ENCODE data around the gene DCP1A.
A peak's percentile ranks its signal among the peaks of the same experiment; 100 is the strongest.
"Not testable (repeated sequence)": the region's sequence is repeated elsewhere in the genome, so short reads cannot be mapped to it uniquely, and the experiment has no call there.

Gene DCP1A

DNA sequence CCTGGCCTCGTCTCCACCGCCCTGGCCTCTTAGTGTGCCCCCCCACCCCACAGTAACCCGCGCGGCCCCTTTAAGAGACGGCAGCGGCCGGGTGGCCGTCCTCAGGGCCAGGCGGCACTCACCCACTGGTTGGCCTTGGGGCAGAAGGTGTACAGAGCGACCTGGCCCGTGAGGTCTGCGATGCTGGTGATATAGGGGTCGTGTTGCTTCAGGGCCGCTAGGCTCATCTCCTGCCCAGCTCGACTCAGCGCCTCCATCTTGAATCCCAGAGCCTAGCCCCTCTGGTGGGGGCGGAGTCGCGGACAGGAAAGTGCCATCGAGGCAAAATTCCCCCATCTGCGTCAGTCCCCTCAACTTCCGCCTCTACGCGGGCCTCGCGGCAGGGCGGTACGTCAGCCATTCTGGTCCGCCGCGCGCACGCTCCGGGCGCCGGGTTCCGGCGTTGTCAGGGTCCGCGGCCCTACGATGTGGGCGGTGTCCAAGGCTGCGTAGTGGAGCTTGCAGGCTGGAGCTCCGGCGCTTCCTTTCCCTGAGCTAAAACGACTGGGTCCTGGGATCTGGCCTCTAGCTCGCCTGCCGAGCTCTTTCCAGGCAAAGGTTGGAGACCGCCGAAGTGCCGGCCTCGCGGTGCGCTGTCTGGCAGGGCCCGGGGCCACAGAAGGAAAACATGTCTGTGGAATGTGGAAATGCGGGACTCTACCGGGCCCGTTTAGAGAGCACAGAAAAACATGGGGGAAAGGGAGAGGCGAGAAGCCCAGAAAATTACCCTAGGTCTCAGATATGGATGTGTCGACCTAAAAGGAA is at the start of gene DCP1A:
Gene DCP1A (minus strand): TSS at position 283 of the 804 bp plus-strand sequence. CDS start 26 bp downstream, at position 257.
- peak; percentile 96 for DNase-seq (ENCODE audit: low read depth)

DNA sequence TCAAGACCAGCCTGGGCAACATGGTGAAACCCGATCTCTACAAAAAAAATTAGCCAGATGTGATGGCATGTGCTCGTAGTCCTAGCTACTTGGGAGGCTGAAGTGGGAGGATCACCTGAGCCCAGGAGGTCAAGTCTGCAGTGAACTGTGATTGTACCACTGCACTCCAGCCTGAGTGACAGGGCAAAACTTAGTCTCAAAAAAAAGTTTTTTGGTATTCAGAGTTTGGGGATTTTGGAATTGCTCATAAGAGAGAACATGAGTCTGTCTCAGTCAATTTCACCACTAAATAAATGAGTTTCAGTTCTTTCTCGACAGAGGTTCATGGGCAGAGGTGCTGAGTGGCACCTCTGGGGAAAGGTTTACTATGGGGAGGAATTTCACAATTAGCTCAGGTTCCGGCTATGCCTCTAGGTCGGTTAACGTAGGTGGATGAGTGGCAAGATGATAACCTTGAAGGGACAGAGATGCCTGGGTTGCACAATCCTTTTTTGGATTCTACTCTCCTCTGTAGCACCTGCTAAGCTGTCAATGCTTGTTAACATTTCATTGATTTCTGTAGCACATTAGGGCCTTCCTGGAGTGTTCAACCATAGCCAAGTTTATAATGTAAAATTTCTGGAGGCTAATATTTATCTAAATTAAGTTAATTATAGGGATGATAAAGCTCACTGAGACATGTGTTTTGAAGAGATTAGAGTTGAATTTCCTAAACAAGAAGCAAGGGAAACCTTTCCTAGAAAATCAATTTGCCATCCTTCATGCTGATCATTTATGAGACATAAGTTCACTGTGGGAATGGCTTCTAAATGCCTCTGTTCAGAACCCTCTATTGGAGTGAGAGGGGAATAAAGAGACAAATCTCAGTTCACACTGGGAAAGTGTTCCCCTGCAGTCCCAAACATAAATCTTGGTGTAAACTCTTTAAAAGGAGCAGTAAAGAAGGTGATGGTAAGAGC is 37.4 kb upstream of the DCP1A start:
- no peak for DNase-seq (ENCODE audit: low read depth)

GRCh38 chr3:53382106-53382505 is 34.8 kb upstream of the DCP1A start:
- no peak for DNase-seq (ENCODE audit: low read depth)

- no peak for DNase-seq (ENCODE audit: low read depth)
Observed at GRCh38 chr3:53380306-53380705, 33.0 kb upstream of the DCP1A start.

DNA sequence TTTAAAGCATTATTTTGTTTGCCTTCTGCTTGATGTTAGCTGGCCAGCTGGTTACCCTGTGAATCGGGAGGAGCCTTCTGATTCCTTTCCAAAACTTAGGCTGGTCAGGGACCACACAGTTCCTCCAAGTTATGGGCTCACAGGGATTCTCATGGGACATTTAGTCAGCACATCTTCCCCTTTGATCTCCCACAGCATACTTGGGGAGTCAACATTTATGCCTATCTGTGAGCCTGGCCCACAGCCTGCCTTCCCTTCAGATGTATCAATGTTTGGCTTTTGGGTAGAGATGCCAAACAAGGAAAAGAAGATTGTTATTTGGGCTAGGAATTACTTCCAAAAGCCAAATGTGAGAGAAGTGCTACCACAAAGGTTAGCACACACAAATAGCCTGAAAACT is 32.6 kb upstream of the DCP1A start:
- no peak for DNase-seq (ENCODE audit: low read depth)

GRCh38 chr3:53377794-53378193 is 30.5 kb upstream of the DCP1A start:
- no peak for DNase-seq (ENCODE audit: low read depth)

GRCh38 chr3:53376679-53377078 is 29.3 kb upstream of the DCP1A start:
- DNase-seq (ENCODE audit: low read depth) = no peak

- peak; percentile 31 for DNase-seq (ENCODE audit: low read depth)
Observed at GRCh38 chr3:53375019-53375418, 27.7 kb upstream of the DCP1A start.

DNA sequence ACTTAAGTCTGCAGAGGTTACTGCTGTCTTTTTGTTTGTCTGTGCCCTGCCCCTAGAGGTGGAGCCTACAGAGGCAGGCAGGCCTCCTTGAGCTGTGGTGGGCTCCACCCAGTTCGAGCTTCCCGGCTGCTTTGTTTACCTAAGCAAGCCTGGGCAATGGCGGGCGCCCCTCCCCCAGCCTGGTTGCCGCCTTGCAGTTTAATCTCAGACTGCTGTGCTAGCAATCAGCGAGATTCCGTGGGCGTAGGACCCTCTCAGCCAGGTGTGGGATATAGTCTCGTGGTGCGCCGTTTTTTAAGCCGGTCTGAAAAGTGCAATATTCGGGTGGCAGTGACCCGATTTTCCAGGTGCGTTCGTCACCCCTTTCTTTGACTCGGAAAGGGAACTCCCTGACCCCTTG is 23.4 kb upstream of the DCP1A start:
- not testable (repeated sequence) for DNase-seq (ENCODE audit: low read depth)

DNA sequence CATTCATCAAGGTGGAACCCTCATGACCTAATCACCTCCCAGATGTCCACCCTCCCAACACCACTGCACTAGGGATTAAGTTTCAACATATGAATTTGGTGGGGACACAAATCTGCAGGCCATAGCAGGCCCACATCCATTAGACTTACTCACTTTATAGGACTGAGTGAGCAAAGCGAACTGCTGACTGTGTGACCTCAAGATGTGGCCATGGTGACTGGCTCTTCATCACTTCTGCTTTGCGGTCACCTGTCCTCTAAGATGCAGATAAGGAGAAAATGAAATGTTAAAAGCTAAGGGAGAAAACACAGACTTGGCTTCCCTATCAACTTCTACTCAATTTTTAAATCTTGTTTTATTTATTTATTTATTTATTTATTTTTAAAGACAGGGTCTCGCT is 14.5 kb upstream of the DCP1A start:
- no peak for DNase-seq (ENCODE audit: low read depth)

- no peak for DNase-seq (ENCODE audit: low read depth)
Observed at GRCh38 chr3:53357458-53357857, 10.1 kb upstream of the DCP1A start.

- no peak for DNase-seq (ENCODE audit: low read depth)
Observed at GRCh38 chr3:53354945-53355498, 7.7 kb upstream of the DCP1A start.

DNA sequence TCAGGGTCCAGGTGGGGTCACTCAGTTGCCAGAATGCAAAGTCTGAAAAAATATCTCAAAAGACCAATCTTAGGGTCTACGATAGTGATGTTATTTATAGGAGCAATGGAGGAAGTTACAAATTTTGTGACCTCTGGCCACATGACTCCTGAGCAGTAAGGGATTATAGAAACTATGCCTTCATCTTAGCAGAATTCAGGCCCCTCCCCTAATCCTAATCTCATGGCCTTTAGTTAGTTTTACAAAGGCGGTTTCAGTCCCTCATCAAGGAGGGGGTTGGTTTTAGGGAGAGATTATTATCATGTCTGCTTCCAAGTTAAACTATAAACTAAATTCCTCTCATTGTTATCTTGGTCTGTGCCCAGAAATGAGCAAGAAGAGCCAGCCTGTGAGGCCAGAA is 5.9 kb upstream of the DCP1A start:
- no peak for DNase-seq (ENCODE audit: low read depth)

GRCh38 chr3:53350652-53351051 is 3.3 kb upstream of the DCP1A start:
- DNase-seq (ENCODE audit: low read depth) = no peak

DNA sequence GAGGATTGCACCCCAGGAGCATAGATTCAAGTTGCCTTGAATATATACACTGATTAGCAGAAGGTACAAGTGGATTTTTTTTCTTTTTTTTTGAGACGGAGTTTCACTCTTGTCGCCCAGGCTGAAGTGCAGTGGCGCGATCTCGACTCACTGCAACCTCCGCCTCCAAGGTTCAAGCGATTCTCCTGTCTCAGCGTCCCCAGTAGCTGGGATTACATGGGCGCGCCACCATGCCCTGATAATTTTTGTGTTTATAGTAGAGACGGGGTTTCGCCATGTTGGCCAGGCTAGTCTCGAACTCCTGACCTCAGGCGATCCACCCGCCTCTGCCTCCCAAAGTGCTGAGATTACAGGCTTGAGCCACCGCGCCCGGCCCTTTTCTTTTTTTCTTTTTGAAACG is 775 bp upstream of the DCP1A start:
- not testable (repeated sequence) for DNase-seq (ENCODE audit: low read depth)

- DNase-seq (ENCODE audit: low read depth) = no peak
Observed at GRCh38 chr3:53346922-53347260, 452 bp downstream of the DCP1A start.

DNA sequence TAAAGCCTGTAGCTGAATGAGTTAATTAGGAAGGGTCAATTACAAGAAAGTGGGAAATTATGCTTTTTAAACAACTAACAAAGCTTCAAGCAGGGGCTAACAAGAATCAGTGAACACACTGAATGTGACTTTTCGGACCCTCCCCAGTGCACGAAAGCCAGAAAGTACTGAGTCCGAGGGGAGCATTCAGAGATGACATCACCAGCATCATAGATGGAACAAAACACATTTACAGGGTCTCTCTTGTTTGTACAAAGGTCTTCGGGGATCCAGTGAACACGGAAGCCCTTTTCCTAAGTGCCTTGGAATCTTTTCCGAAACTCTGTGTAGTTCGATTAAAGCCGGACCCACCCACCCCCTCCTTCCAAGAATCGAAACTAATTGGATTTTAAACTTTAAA is 829 bp downstream of the DCP1A start:
- DNase-seq (ENCODE audit: low read depth) = no peak

GRCh38 chr3:53342353-53342752 is 5.0 kb downstream of the DCP1A start:
- DNase-seq (ENCODE audit: low read depth) = no peak

- no peak for DNase-seq (ENCODE audit: low read depth)
Observed at GRCh38 chr3:53337167-53337940, 10.0 kb downstream of the DCP1A start.

GRCh38 chr3:53334742-53335141 is 12.6 kb downstream of the DCP1A start:
- DNase-seq (ENCODE audit: low read depth) = no peak

GRCh38 chr3:53331871-53332270 is 15.5 kb downstream of the DCP1A start:
- DNase-seq (ENCODE audit: low read depth) = no peak

- no peak for DNase-seq (ENCODE audit: low read depth)
Observed at GRCh38 chr3:53329897-53330296, 17.4 kb downstream of the DCP1A start.

Measured in stimulated activated CD8-positive, alpha-beta memory T cell treated with anti-CD3 and anti-CD28 coated beads, Interleukin-15, amount 100 ng/mL, for 24 hours (primary cell).